Measurements from ENCODE around the gene GPD2.

The GPD2 gene

GRCh38 chr2:156600196-156600595 is 164.0 kb downstream of the GPD2 start:
- Histone ChIP-seq H3K9me2 (replicated peaks; ENCODE audit: insufficient read depth, low read length) (no peaks in the 10 kb centered on the region), H3K27ac (ENCODE audit: low read length) (no peak overlapping the region), H2AFZ (ENCODE audit: low read length) (no peak overlapping the region), H3K79me2 (ENCODE audit: low read length) (no peaks in the 10 kb centered on the region), H3K9me3 (replicated peaks; ENCODE audit: insufficient read depth, low read length) (no peaks in the 10 kb centered on the region), H3K4me2 (ENCODE audit: low read depth, low read length) (no peak overlapping the region), H3K36me3 (replicated peaks; ENCODE audit: insufficient read depth, low read length) (no peaks in the 10 kb centered on the region), H3F3A (ENCODE audit: insufficient read depth, low read length) (no peaks in the 10 kb centered on the region), H3K27me3 (replicated peaks; ENCODE audit: insufficient read depth, low read length) (no peaks in the 10 kb centered on the region), H3K4me3 (ENCODE audit: low read length) (no peak overlapping the region), H3K4me1 (ENCODE audit: low read length) (no peaks in the 10 kb centered on the region), H3K9ac (ENCODE audit: low read length) (no peak overlapping the region), H4K20me1 (ENCODE audit: insufficient read depth, low read length) (no peaks in the 10 kb centered on the region)
- TF ChIP-seq CTCF (IDR thresholded peaks at IDR 0.05; ENCODE audit: low read length) (no peak), EZH2 (optimal IDR thresholded peaks at IDR 0.05; ENCODE audit: low read depth, low read length) (no peak), EZH2phosphoT487 (IDR thresholded peaks at IDR 0.05; ENCODE audit: low read length) (no peak)
- no peak for DNase-seq

GRCh38 chr2:156601855-156602551 is 165.8 kb downstream of the GPD2 start:
- Histone ChIP-seq H3F3A (ENCODE audit: insufficient read depth, low read length) (no peaks in the 10 kb centered on the region), H3K4me3 (ENCODE audit: low read length) (no peak overlapping the region), H3K36me3 (replicated peaks; ENCODE audit: insufficient read depth, low read length) (no peaks in the 10 kb centered on the region), H3K4me1 (ENCODE audit: low read length) (no peaks in the 10 kb centered on the region), H3K4me2 (ENCODE audit: low read depth, low read length) (no peak overlapping the region), H3K9me2 (replicated peaks; ENCODE audit: insufficient read depth, low read length) (no peaks in the 10 kb centered on the region), H2AFZ (ENCODE audit: low read length) (no peak overlapping the region), H3K9me3 (replicated peaks; ENCODE audit: insufficient read depth, low read length) (no peaks in the 10 kb centered on the region), H4K20me1 (ENCODE audit: insufficient read depth, low read length) (no peaks in the 10 kb centered on the region), H3K9ac (ENCODE audit: low read length) (no peak overlapping the region), H3K27me3 (replicated peaks; ENCODE audit: insufficient read depth, low read length) (no peaks in the 10 kb centered on the region), H3K27ac (ENCODE audit: low read length) (no peak overlapping the region), H3K79me2 (ENCODE audit: low read length) (no peaks in the 10 kb centered on the region)
- no peak for DNase-seq
- TF ChIP-seq EZH2phosphoT487 (IDR thresholded peaks at IDR 0.05; ENCODE audit: low read length): no peak
- TF ChIP-seq CTCF (IDR thresholded peaks at IDR 0.05; ENCODE audit: low read length): no peak
- TF ChIP-seq EZH2 (optimal IDR thresholded peaks at IDR 0.05; ENCODE audit: low read depth, low read length): no peak

- Histone ChIP-seq H3K27me3 (replicated peaks; ENCODE audit: insufficient read depth, low read length) (no peaks in the 10 kb centered on the region), H3K4me1 (ENCODE audit: low read length) (no peaks in the 10 kb centered on the region), H2AFZ (ENCODE audit: low read length) (no peak overlapping the region), H3K27ac (ENCODE audit: low read length) (no peak overlapping the region), H3K4me3 (ENCODE audit: low read length) (no peak overlapping the region), H3K9me3 (replicated peaks; ENCODE audit: insufficient read depth, low read length) (no peaks in the 10 kb centered on the region), H4K20me1 (ENCODE audit: insufficient read depth, low read length) (no peaks in the 10 kb centered on the region), H3K9me2 (replicated peaks; ENCODE audit: insufficient read depth, low read length) (no peaks in the 10 kb centered on the region), H3K9ac (ENCODE audit: low read length) (no peak overlapping the region), H3K36me3 (replicated peaks; ENCODE audit: insufficient read depth, low read length) (no peaks in the 10 kb centered on the region), H3K79me2 (ENCODE audit: low read length) (no peaks in the 10 kb centered on the region), H3K4me2 (ENCODE audit: low read depth, low read length) (no peak overlapping the region), H3F3A (ENCODE audit: insufficient read depth, low read length) (no peaks in the 10 kb centered on the region)
- TF ChIP-seq CTCF (IDR thresholded peaks at IDR 0.05; ENCODE audit: low read length) (no peak), EZH2phosphoT487 (IDR thresholded peaks at IDR 0.05; ENCODE audit: low read length) (no peak), EZH2 (optimal IDR thresholded peaks at IDR 0.05; ENCODE audit: low read depth, low read length) (no peak)
- no peak for DNase-seq
Measured at GRCh38 chr2:156602552-156602933, 166.4 kb downstream of the GPD2 start.

Data from MM.1S (cell line).